PC-9 (cell line): ENCODE measurements around the gene ASTN2. TPM values are rescaled to one million over a fixed set of nuclear protein-coding genes. Genes with fewer than 3 reads are reported as not detected.

Experiments used
- BruUV-seq: library from RNA; stranded (reverse); fragments of 400-500 nt; replicated peaks from 2 replicates; lab custom pipeline; 2021; lab: Mats Ljungman, UMichigan
- CTCF ChIA-PET: fragments of 300-600 bp; sonication (Branson Sonifier 250); formaldehyde crosslinking; loops from one replicate; lab custom pipeline; 2022; ENCODE audit warnings: antibody characterized with exemption; lab: Charles Lee
- POLR2A ChIA-PET: fragments of 300-600 bp; sonication (Branson Sonifier 250); formaldehyde crosslinking; loops from one replicate; lab custom pipeline; 2022; ENCODE audit warnings: antibody characterized with exemption; ENCODE audit not compliant: unreplicated experiment; lab: Charles Lee
- DNase-seq, 2 experiments: peaks; one replicate each; pipeline versions ENCODE4 v3.0.0 to v3.0.0-alpha.2; 2015 to 2022; ENCODE audit warnings: mixed read lengths in 1 of 2
- H2AFZ ChIP-seq: fragments of 200-600 bp; sonication (generic); 2 replicates; pipeline ENCODE4 v1.8.1; 2017; ENCODE audit warnings: antibody characterized with exemption
- H3F3A ChIP-seq: fragments of 200-600 bp; sonication (generic); 2 replicates; pipeline ENCODE4 v1.8.1; 2017; ENCODE audit warnings: antibody characterized with exemption, mild to moderate bottlenecking, low read depth; ENCODE audit not compliant: insufficient read depth
- H3K27ac ChIP-seq: fragments of 200-600 bp; sonication (generic); 2 replicates; pipeline ENCODE4 v1.6.1; 2016; ENCODE audit warnings: mixed run types
- H3K27me3 ChIP-seq: fragments of 200-600 bp; sonication (generic); 2 replicates; pipeline ENCODE4 v1.6.1; 2016; ENCODE audit warnings: low read depth, mixed run types; ENCODE audit not compliant: insufficient read depth
- H3K36me3 ChIP-seq: fragments of 200-600 bp; sonication (generic); 2 replicates; pipeline ENCODE4 v1.6.1; 2016; ENCODE audit warnings: low read depth, mixed run types
- H3K4me1 ChIP-seq: fragments of 200-600 bp; sonication (generic); replicated peaks from 2 replicates; pipeline ENCODE4 v1.6.1; 2016; ENCODE audit warnings: mixed run types; ENCODE audit not compliant: insufficient read depth
- H3K4me2 ChIP-seq: fragments of 200-600 bp; sonication (generic); 2 replicates; pipeline ENCODE4 v1.6.1; 2017; ENCODE audit warnings: mixed run types
- H3K4me3 ChIP-seq: fragments of 200-600 bp; sonication (generic); 2 replicates; pipeline ENCODE4 v1.6.1; 2016; ENCODE audit warnings: mixed run types
- H3K79me2 ChIP-seq: fragments of 200-600 bp; sonication (generic); 2 replicates; pipeline ENCODE4 v1.6.1; 2017; ENCODE audit warnings: low read depth, mixed run types
- H3K9me2 ChIP-seq: fragments of 200-600 bp; sonication (generic); 2 replicates; pipeline ENCODE4 v1.8.1; 2017; ENCODE audit warnings: mild to moderate bottlenecking; ENCODE audit not compliant: insufficient read depth
- H3K9me3 ChIP-seq: fragments of 200-600 bp; sonication (generic); 2 replicates; pipeline ENCODE4 v1.8.1; 2016; ENCODE audit warnings: low read depth; ENCODE audit not compliant: insufficient read depth
- H4K20me1 ChIP-seq: fragments of 200-600 bp; sonication (generic); 2 replicates; pipeline ENCODE4 v1.8.1; 2017; ENCODE audit not compliant: insufficient read depth
- EZH2 ChIP-seq: fragments of 200-600 bp; sonication (generic); IDR thresholded peaks from 2 replicates; pipeline ENCODE4 v1.8.0; 2017; ENCODE audit warnings: antibody characterized with exemption, low read depth
- intact Hi-C: fragments of 100-400 bp; cut with micrococcal nuclease; formaldehyde crosslinking; loops from one replicate; pipeline ENCODE4 v1.10.0; 2022; ENCODE audit not compliant: unreplicated experiment
- total RNA-seq: library from RNA; stranded (reverse); gene quantifications from 2 replicates; pipeline ENCODE4 v1.2.3, GENCODE V29; 2021
- TF ChIP-seq, protein P1 (sequence below): fragments of 200-600 bp; sonication (generic); conservative IDR thresholded peaks from 2 replicates; pipeline ENCODE4 v1.6.1; 2017; ENCODE audit warnings: mixed run types, antibody characterized with exemption, mild to moderate bottlenecking, moderate library complexity

Gene ASTN2
- total RNA-seq, 1 experiment from 2014 or later, result 6.2 TPM

DNA sequence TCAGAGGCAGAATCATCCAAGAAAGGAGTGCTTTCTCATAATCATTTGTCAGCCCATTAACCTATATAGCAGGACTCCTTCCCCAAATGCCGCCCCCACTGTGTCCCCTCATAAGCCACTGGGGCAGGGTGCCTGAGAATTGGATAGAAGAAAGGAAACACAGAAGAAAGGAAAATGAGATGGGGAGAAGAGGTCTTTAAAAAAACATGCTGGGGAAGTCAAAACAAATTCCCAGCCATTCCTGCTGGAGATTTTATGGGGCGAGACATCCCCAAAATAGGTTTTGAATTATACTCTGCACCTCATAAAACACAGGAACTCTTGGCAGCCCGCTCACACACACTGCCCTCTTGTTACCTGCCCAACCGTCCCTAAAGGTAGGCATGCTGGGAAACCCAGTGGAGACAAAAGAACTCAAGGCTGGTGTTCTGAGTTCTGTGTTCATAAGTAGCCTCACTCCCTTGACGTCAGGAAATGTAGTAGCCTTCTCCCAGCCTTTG lies 19.7 kb downstream of the ASTN2 start:
- TF ChIP-seq EZH2, result no peak
- TF ChIP-seq, protein P1, sequence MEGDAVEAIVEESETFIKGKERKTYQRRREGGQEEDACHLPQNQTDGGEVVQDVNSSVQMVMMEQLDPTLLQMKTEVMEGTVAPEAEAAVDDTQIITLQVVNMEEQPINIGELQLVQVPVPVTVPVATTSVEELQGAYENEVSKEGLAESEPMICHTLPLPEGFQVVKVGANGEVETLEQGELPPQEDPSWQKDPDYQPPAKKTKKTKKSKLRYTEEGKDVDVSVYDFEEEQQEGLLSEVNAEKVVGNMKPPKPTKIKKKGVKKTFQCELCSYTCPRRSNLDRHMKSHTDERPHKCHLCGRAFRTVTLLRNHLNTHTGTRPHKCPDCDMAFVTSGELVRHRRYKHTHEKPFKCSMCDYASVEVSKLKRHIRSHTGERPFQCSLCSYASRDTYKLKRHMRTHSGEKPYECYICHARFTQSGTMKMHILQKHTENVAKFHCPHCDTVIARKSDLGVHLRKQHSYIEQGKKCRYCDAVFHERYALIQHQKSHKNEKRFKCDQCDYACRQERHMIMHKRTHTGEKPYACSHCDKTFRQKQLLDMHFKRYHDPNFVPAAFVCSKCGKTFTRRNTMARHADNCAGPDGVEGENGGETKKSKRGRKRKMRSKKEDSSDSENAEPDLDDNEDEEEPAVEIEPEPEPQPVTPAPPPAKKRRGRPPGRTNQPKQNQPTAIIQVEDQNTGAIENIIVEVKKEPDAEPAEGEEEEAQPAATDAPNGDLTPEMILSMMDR, result no peak
- BruUV-seq, result no TSS peak
- Histone ChIP-seq H3K9me2 (no peaks in the 10 kb centered on the region), H3K4me2 (no peak overlapping the region), H3K27ac (no peak overlapping the region), H3K36me3 (no peaks in the 10 kb centered on the region), H2AFZ (no peak overlapping the region), H3K4me1 (no peaks in the 10 kb centered on the region), H3K79me2 (no peaks in the 10 kb centered on the region), H4K20me1 (no peaks in the 10 kb centered on the region), H3K4me3 (no peak overlapping the region), H3K9me3 (no peaks in the 10 kb centered on the region), H3F3A (no peaks in the 10 kb centered on the region), H3K27me3 (peaks cover 29% of the 10 kb centered on the region)
- ChIA-PET CTCF (no interaction called here), POLR2A (no interaction called here)
- intact Hi-C loops, result no loop called here
- no peak for DNase-seq

DNA sequence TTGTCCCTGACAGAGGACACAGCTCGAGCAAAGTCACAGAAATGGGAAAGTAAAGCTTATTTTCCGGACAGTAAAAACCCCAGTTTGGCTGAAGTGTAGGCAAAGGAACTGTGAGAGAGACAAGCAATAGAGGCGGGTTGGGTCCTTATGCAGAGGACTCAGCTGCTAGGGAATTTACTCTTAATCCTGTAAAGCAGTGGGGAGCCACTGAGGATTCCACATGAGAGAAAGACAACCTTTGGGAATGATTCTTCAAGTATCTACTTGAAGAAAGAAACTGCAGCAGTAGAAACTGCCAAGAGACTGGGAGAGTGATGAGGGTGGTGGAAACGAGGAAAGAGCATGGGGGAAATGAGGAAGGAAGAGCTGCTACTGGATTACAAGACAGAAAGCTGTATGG lies 20.2 kb downstream of the ASTN2 start:
- Histone ChIP-seq H3K36me3 (no peaks in the 10 kb centered on the region), H4K20me1 (no peaks in the 10 kb centered on the region), H3K9me2 (no peaks in the 10 kb centered on the region), H3K27me3 (peaks cover 28% of the 10 kb centered on the region), H3K4me2 (no peak overlapping the region), H3K4me1 (no peaks in the 10 kb centered on the region), H3K79me2 (no peaks in the 10 kb centered on the region), H3K9me3 (no peaks in the 10 kb centered on the region), H3K27ac (no peak overlapping the region), H3F3A (no peaks in the 10 kb centered on the region), H3K4me3 (no peak overlapping the region), H2AFZ (no peak overlapping the region)
- no peak for TF ChIP-seq EZH2
- TF ChIP-seq, protein P1, result no peak
- no peak for DNase-seq
- CTCF ChIA-PET, result no interaction called here
- intact Hi-C loops, result no loop called here
- POLR2A ChIA-PET, result interaction anchor here (0.6 kb wide), 1 partner anchor 89 kb away, joined by 3 read pairs; no protein-coding TSS in a partner anchor
- BruUV-seq, result no TSS peak

DNA sequence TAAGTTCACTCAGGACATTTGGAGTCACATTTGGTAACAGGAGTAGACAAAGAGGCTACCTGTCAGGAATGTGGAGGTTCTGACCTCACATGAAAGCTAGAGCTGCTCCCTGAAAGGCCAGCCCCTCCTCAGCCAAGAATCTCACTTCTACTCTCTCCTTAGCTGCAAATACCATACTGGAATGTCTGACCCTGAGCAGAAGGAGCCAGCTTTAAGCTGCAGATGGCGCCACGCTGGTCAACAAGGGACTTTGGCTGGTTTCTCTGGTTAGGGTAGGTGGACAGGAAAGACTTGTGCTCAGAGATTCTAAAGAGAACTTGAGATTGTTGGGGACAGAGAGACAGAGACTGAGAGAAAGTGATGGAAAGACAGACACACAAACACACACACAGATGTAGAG lies 21.9 kb downstream of the ASTN2 start:
- no peak overlapping the region for H2AFZ ChIP-seq
- ChIA-PET POLR2A (interaction anchor here (0.6 kb wide), 1 partner anchor 190 kb away, joined by 5 read pairs; no protein-coding TSS in a partner anchor), CTCF (no interaction called here)
- no peak for DNase-seq
- H3F3A ChIP-seq, result no peaks in the 10 kb centered on the region
- no peaks in the 10 kb centered on the region for H3K9me2 ChIP-seq
- H3K4me1 ChIP-seq, result no peaks in the 10 kb centered on the region
- H3K27me3 ChIP-seq, result peaks cover 21% of the 10 kb centered on the region
- no peak overlapping the region for H3K27ac ChIP-seq
- no peaks in the 10 kb centered on the region for H3K36me3 ChIP-seq
- no peak overlapping the region for H3K4me2 ChIP-seq
- TF ChIP-seq EZH2, result no peak
- TF ChIP-seq, protein P1, result no peak
- no peak overlapping the region for H3K4me3 ChIP-seq
- BruUV-seq, result no TSS peak
- no peaks in the 10 kb centered on the region for H3K9me3 ChIP-seq
- intact Hi-C loops, result no loop called here
- H3K79me2 ChIP-seq, result no peaks in the 10 kb centered on the region
- no peaks in the 10 kb centered on the region for H4K20me1 ChIP-seq
